Mucosa of rectum (tissue), 2 donors: ENCODE data around the gene ARHGAP15.
A peak's percentile ranks its signal among the peaks of the same experiment; 100 is the strongest.

ENCODE experiments used
- H3K27ac ChIP-seq, 2 donors: one replicate each; pipeline ENCODE4 v1.7.0; 2013; ENCODE audit warnings: inconsistent platforms in 2 of 2, low read depth in 2 of 2, low read length in 2 of 2
- H3K27me3 ChIP-seq, 2 donors: one replicate each; pipeline ENCODE4 v1.7.0; 2013; ENCODE audit warnings: low read length in 2 of 2; ENCODE audit not compliant: control insufficient read depth in 2 of 2, insufficient read depth in 2 of 2
- H3K36me3 ChIP-seq, 2 donors: one replicate each; pipeline ENCODE4 v1.7.0; 2013; ENCODE audit warnings: low read length in 2 of 2; ENCODE audit not compliant: control insufficient read depth in 2 of 2, insufficient read depth in 2 of 2
- H3K4me1 ChIP-seq, 2 donors: one replicate each; pipeline ENCODE4 v1.7.0; 2013; ENCODE audit warnings: low read length in 2 of 2, mild to moderate bottlenecking in 1 of 2; ENCODE audit not compliant: control insufficient read depth in 2 of 2, insufficient read depth in 2 of 2
- H3K4me3 ChIP-seq, 2 donors: one replicate each; pipeline ENCODE4 v1.7.0; 2013; ENCODE audit warnings: low read length in 2 of 2
- H3K9ac ChIP-seq, 2 donors: one replicate each; pipeline ENCODE4 v1.7.0; 2013; ENCODE audit warnings: low read length in 2 of 2, low read depth in 1 of 2, mild to moderate bottlenecking in 1 of 2
- H3K9me3 ChIP-seq, 2 donors: one replicate each; pipeline ENCODE4 v1.7.0; 2013; ENCODE audit warnings: low read length in 2 of 2; ENCODE audit not compliant: control insufficient read depth in 2 of 2
- donor health status: healthy.
- donor health status: Normal muscosa, but diverticular disease.

ARHGAP15 gene

DNA sequence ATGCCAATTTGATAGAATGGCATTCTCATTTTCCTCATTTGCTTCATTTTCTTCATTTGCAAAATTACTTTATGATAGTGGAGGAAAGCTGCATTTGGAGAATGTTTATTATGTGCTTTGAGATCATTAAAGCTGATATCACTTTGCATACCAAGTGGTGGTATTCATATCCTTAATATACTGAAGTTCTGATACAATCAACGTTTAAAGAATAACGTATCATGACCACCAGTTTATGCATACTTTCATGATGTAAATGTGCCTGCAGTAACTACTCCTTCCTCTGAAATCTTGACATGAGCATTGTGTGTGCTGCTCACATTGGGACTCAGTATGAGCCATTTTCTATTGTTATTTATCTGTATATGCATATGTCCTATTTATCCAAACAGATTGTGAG is 302.1 kb downstream of the ARHGAP15 start:
- Histone ChIP-seq H3K4me3 (no peak overlapping the region), H3K27me3 (no peaks in the 10 kb centered on the region), H3K4me1 (no peaks in the 10 kb centered on the region), H3K9me3 (no peaks in the 10 kb centered on the region), H3K36me3 (no peaks in the 10 kb centered on the region), H3K9ac (no peak overlapping the region), H3K27ac (no peak overlapping the region)

DNA sequence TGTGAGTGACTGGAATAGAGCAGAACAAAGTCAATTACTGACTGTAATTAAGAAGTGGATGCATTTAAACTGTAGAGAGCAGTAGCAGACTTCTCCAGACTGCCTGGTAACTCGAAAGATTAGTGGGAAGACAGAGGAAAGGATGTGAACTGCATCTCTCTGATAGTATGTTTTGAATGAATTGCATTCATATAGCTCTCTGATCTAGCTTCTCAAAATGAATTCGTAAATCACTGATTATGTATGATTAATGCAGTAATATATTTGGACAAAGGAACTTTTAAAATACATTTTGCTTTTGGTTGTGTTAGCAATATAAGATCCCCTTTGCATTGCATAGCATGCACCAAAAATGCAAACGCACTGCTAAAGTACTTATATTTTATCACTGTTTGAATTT is 304.0 kb downstream of the ARHGAP15 start:
- no peaks in the 10 kb centered on the region for H3K36me3 ChIP-seq
- no peak overlapping the region for H3K4me3 ChIP-seq
- H3K27me3 ChIP-seq, result no peaks in the 10 kb centered on the region
- H3K4me1 ChIP-seq, result no peaks in the 10 kb centered on the region
- no peaks in the 10 kb centered on the region for H3K9me3 ChIP-seq
- no peak overlapping the region for H3K9ac ChIP-seq
- no peak overlapping the region for H3K27ac ChIP-seq

DNA sequence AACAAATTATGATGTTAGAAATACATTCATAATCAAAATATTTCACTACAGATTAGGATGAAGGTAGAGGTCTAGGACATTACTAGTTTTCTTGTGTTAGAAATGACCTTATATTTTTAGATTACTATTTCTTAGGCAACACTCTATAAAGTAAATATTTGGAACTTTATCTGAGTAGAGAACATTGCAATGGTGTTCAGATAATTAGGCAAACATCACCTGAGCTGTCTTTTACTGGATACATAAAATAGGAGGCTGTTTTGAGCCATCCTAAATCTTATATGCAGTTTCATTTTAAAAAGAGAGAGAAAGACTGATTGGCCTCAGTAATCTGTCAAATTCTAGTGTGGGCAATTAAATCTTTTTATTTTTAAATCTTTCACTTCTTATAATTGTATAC is 304.6 kb downstream of the ARHGAP15 start:
- Histone ChIP-seq H3K36me3 (no peaks in the 10 kb centered on the region), H3K4me3 (no peak overlapping the region), H3K9me3 (no peaks in the 10 kb centered on the region), H3K4me1 (no peaks in the 10 kb centered on the region), H3K9ac (no peak overlapping the region), H3K27ac (no peak overlapping the region), H3K27me3 (no peaks in the 10 kb centered on the region)

DNA sequence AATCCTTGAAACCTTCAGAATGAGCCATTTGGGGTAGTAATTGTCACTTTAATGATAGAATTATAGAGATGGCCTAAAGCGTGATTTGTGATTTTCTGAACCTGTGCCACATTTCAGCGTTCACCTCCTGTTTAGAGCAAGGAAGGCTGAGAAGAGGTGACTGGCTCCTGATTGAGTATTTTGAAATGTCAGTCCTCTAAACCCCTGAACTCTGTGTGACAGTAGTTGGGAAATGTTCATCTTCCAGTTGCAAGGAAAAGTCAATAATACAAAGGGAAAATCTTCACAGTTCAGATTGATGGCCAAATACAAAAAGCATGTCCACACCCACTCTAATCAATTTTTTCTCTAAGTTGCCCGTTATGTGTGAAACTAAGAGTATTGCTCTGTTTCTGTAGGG is 305.2 kb downstream of the ARHGAP15 start:
- no peaks in the 10 kb centered on the region for H3K36me3 ChIP-seq
- H3K9ac ChIP-seq, result no peak overlapping the region
- H3K4me3 ChIP-seq, result no peak overlapping the region
- no peaks in the 10 kb centered on the region for H3K4me1 ChIP-seq
- H3K27ac ChIP-seq, result peak overlapping the region in 1 of 2 donors; percentile 47
- H3K9me3 ChIP-seq, result no peaks in the 10 kb centered on the region
- no peaks in the 10 kb centered on the region for H3K27me3 ChIP-seq

DNA sequence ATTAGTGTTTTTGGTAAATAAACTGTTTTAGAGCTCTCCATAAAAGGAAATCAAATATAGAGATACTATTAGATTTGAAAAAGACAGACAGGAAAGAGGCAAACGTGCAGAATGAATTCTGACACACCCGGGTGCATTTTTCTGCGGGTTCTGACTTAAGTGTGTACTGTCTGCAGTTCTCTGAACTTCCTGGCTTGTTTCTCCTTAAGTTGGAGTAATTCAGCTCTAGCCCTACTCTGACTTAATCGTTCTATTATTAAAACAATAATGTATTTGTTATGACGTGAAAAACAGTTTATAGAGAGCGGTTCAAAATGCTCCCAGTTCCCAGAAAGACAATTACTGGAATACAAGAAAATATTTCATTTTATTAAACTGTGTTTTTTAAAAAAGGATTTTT is 305.9 kb downstream of the ARHGAP15 start:
- Histone ChIP-seq H3K4me3 (peak overlapping the region in 1 of 2 donors; percentile 38), H3K9me3 (no peaks in the 10 kb centered on the region), H3K27ac (no peak overlapping the region), H3K36me3 (no peaks in the 10 kb centered on the region), H3K4me1 (no peaks in the 10 kb centered on the region), H3K9ac (no peak overlapping the region), H3K27me3 (no peaks in the 10 kb centered on the region)

DNA sequence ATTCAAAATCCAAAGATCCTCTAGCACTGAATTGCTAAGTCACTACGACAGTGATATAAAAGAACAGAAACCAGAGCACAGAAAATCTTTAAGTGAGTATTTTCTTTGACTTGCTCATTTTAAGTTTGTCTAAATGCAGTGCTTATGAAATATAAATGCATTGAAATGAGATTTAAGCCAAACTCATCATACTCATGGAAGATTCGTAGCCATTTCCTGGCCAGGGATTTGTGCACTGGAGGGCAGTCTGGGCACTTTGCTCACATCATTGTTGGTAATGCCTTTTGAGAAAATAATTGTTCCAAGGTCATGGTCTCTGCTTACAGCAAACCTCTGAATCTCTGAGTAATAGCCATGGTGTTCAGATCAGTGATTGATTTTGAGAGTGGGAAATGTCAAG is 307.7 kb downstream of the ARHGAP15 start:
- H3K4me3 ChIP-seq, result peak overlapping the region; percentile 0 to 20
- H3K27ac ChIP-seq, result peak overlapping the region in 1 of 2 donors; percentile 24
- no peaks in the 10 kb centered on the region for H3K27me3 ChIP-seq
- H3K36me3 ChIP-seq, result no peaks in the 10 kb centered on the region
- H3K9ac ChIP-seq, result no peak overlapping the region
- H3K4me1 ChIP-seq, result no peaks in the 10 kb centered on the region
- H3K9me3 ChIP-seq, result no peaks in the 10 kb centered on the region

DNA sequence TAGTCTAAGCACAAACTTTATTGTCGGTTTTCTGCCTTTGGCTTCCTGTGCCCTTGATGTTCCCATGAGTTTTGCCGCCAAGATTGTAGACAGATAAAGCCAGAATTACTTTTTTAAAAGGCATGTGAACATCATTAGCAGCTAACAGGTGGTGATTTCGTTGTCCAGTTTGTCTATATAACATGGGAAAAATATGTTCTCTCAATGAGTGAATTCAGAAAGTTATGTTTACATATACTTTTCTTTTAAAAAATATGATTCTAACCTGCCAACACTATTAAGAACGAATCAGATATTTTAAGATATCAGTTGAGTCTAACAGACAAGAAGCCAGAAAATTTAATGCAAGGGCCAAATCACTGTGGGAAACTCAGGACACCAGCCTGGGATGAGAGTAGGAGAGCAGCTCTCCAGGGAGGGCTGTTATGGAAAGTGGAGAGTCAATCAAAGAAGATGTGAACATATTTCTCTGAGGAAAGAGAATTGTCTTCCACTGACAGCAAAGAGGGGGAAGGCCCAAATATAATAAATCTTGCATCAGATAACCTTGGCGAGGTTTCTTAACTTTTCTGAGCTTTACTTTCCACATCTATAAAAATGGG is 311.3 kb downstream of the ARHGAP15 start:
- Histone ChIP-seq H3K27ac (no peak overlapping the region), H3K9ac (no peak overlapping the region), H3K4me1 (no peaks in the 10 kb centered on the region), H3K4me3 (no peak overlapping the region), H3K36me3 (no peaks in the 10 kb centered on the region), H3K9me3 (no peaks in the 10 kb centered on the region), H3K27me3 (no peaks in the 10 kb centered on the region)

DNA sequence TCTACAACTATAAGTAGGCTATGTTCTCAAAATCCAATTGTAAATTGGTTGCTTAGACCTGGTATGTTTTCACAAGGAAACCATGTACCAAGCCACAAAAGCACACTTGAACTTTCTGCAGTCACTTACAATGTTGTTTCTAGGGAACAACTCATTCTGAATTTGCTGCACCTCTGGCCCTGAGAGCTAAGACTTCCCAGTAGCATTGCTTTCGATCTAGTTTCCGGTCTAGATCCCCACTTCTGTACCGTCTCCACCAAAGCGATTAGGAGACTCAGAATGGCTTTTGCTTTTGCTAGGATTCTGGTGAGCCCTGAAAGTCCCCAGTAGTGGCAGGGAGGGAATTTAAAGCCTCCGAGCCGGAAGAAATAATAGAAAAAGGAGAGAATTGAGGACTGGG is 313.0 kb downstream of the ARHGAP15 start:
- H3K27me3 ChIP-seq, result no peaks in the 10 kb centered on the region
- H3K9ac ChIP-seq, result no peak overlapping the region
- H3K4me3 ChIP-seq, result no peak overlapping the region
- H3K4me1 ChIP-seq, result no peaks in the 10 kb centered on the region
- no peaks in the 10 kb centered on the region for H3K36me3 ChIP-seq
- H3K27ac ChIP-seq, result peak overlapping the region in 1 of 2 donors; percentile 46
- H3K9me3 ChIP-seq, result no peaks in the 10 kb centered on the region

DNA sequence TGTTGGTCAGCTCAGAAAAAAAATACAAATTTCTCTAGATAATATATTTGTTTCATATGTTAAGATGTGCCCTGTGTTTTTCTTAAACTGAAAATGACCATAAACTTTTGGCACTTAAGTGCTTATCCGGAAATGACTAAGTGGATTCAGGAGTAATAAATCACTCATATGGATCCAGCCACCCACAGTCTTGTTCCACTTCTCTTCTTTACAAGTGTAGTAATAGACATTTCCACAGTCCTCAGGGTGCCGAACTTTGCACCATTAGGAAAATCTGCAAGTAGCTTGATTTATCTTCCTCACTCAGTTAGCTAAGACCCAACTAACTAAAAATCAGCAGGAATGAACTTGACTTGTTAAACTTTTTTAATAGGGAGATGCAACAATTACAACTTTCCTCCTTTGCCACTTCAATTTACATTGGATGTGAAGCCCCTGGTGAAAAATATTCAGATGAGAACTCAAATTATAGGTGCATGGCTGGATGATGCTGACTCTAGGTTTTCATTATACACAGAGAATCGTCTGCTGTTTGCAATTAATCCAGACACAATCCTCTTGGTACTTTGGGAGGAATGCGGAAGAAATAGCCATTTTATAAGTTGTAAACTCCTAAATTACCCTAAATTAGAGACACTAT is 322.5 kb downstream of the ARHGAP15 start:
- Histone ChIP-seq H3K9me3 (no peaks in the 10 kb centered on the region), H3K4me3 (no peak overlapping the region), H3K9ac (no peak overlapping the region), H3K27ac (no peak overlapping the region), H3K36me3 (no peaks in the 10 kb centered on the region), H3K4me1 (no peaks in the 10 kb centered on the region), H3K27me3 (no peaks in the 10 kb centered on the region)

DNA sequence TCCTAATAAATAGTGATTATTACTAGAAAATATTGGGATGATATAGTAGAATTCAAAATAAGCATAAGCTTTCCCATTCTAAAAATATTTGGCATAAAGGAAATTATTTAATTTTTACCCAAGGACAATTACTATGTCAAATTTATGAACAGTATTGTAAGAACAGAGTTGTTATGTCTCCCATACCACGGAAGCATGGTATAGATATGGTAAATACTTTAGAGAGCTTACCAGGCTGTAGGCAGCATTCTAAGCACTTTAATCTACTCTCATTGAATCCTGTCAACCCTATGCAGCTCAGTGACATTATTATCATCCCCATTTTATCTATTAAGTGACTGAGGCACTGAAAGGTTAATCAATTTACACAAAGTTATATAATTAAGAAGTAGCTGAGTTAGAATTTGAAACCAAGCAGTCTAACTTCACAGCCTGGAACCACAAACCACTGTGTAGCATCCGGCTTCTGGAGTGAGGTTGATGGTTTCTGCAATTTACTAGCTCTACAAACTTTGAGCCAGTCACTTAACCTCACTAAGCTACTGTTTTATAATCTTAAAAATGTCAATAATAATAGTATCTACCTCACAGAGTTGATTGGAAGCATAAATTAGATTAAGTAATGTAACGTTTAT is 323.7 kb downstream of the ARHGAP15 start:
- H3K4me1 ChIP-seq, result no peaks in the 10 kb centered on the region
- no peak overlapping the region for H3K27ac ChIP-seq
- no peak overlapping the region for H3K9ac ChIP-seq
- no peaks in the 10 kb centered on the region for H3K27me3 ChIP-seq
- H3K4me3 ChIP-seq, result no peak overlapping the region
- no peaks in the 10 kb centered on the region for H3K36me3 ChIP-seq
- H3K9me3 ChIP-seq, result no peaks in the 10 kb centered on the region
